Limb (tissue), 2 donors: Measurements from ENCODE around the gene TRIM49C.
"Not testable (repeated sequence)": the region's sequence is repeated elsewhere in the genome, so short reads cannot be mapped to it uniquely, and the experiment has no call there.

Experiments
- DNase-seq, 2 donors: peaks; one replicate each; pipeline ENCODE4 v3.0.0-alpha.2; 2016; ENCODE audit errors: extremely low spot score in 2 of 2

Gene TRIM49C

GRCh38 chr11:90030806-90031205 is at the start of gene TRIM49C:
TRIM49C (plus strand) TSS chr11:90031106; CDS start chr11:90035212, 4,106 bp downstream.
- DNase-seq, result not testable (repeated sequence)

GRCh38 chr11:90024184-90024583 is 6.7 kb upstream of the TRIM49C start:
- DNase-seq, result not testable (repeated sequence)

- DNase-seq, result peak in 1 of 2 donors; percentile 8
These were observed 20.8 kb downstream of the TRIM49C start for GRCh38 chr11:90051591-90052209.

- DNase-seq, result not testable (repeated sequence)
These were observed 21.4 kb downstream of the TRIM49C start for GRCh38 chr11:90052311-90052710.

- DNase-seq, result peak in 1 of 2 donors; percentile 7
These were observed 22.6 kb downstream of the TRIM49C start for GRCh38 chr11:90053545-90053944.

GRCh38 chr11:90085650-90086049 is 54.7 kb downstream of the TRIM49C start, which contains the start of gene UBTFL1:
UBTFL1 (plus strand) TSS chr11:90085950; CDS start chr11:90085950, 0 bp downstream.
- not testable (repeated sequence) for DNase-seq

- DNase-seq, result not testable (repeated sequence)
These were observed 57.8 kb downstream of the TRIM49C start for GRCh38 chr11:90088731-90089130.
